Measurements from ENCODE around the gene LRRC7.

The LRRC7 gene

DNA sequence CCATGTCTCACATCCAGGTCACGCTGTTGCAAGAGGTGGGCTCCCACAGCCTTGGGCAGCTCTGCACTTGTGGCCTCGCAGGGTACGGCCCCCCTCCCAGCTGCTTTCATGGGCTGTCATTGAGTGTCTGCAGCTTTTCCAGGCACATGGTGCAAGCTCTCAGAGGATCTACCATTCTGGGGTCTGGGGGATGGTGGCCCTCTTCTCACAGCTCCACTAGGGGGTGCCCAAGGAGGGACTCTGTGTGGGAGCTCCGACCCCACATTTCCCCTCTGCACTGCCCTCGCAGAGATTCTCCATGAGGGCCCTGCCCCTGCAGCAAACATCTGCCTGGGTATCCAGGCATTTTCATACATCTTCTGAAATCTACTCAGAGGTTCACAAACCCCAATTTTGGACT lies 219.4 kb downstream of the LRRC7 start:
- H3K4me3 ChIP-seq (ENCODE audit: low read length), result no peak overlapping the region
- DNase-seq (ENCODE audit: low read depth), result no peak
- no peak for TF ChIP-seq CTCF (conservative IDR thresholded peaks at IDR 0.05; ENCODE audit: low read length)

- DNase-seq (ENCODE audit: low read depth), result peak; percentile 31
- H3K4me3 ChIP-seq (ENCODE audit: low read length), result no peak overlapping the region
- TF ChIP-seq CTCF (conservative IDR thresholded peaks at IDR 0.05; ENCODE audit: low read length), result no peak
Measured at GRCh38 chr1:69791311-69791710, 223.6 kb downstream of the LRRC7 start.

- no peak for TF ChIP-seq CTCF (conservative IDR thresholded peaks at IDR 0.05; ENCODE audit: low read length)
- DNase-seq (ENCODE audit: low read depth), result no peak
- no peak overlapping the region for H3K4me3 ChIP-seq (ENCODE audit: low read length)
Measured at GRCh38 chr1:69794831-69795230, 227.1 kb downstream of the LRRC7 start.

DNA sequence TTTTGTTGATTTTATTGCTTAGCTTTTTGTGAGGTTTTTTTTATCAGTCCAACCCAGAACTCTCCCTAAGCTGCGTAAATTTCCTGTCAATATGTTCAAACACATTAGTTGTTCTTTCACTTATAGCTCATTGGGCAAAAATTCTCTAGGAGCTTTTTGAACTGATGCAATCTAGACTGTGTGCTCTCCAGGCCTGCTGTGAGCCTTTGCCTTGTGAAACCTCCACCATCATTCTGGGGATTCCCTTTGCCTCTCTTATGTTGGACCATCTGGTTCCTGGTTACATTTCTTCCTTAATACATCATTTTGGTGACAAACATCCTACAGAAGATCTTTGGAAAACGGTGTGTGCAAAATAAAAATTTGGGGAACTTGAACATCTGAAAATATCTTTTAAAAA lies 247.2 kb downstream of the LRRC7 start:
- TF ChIP-seq CTCF (conservative IDR thresholded peaks at IDR 0.05; ENCODE audit: low read length), result no peak
- DNase-seq (ENCODE audit: low read depth), result peak; percentile 32

GRCh38 chr1:69824932-69825331 lies 257.2 kb downstream of the LRRC7 start:
- no peak overlapping the region for H3K4me3 ChIP-seq (ENCODE audit: low read length)
- peak; percentile 26 for DNase-seq (ENCODE audit: low read depth)
- TF ChIP-seq CTCF (conservative IDR thresholded peaks at IDR 0.05; ENCODE audit: low read length), result no peak

More for the DNA sequence above, 247.2 kb downstream of the LRRC7 start:
- no peak overlapping the region for H3K4me3 ChIP-seq (ENCODE audit: low read length)

DNA sequence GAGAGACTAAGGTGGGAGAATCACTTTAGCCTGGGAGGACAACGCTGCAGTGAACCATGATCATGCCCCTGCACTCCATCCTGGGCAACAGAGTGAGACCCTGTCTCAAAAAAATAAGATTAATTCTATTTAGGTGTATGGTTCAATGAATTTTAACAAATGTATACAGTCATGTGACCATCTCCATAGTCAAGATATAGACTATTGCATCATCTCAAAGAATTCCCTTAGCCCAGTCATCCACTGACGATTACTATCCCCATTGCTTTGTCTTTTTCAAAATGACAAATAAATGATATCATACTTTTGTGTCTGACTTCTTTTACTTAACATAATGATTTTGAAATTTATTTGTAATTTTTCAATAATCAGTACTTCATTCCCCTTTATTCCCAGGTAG lies 260.0 kb downstream of the LRRC7 start:
- DNase-seq (ENCODE audit: low read depth), result no peak
- no peak for TF ChIP-seq CTCF (conservative IDR thresholded peaks at IDR 0.05; ENCODE audit: low read length)
- no peak overlapping the region for H3K4me3 ChIP-seq (ENCODE audit: low read length)

GRCh38 chr1:69833536-69833935 lies 265.8 kb downstream of the LRRC7 start:
- no peak for TF ChIP-seq CTCF (conservative IDR thresholded peaks at IDR 0.05; ENCODE audit: low read length)
- no peak overlapping the region for H3K4me3 ChIP-seq (ENCODE audit: low read length)
- DNase-seq (ENCODE audit: low read depth), result no peak
